GM20000 (cell line): ENCODE results near the gene UBE2E1.
"Not testable (repeated sequence)": the region's sequence is repeated elsewhere in the genome, so short reads cannot be mapped to it uniquely, and the experiment has no call there.

ENCODE experiments used
- DNase-seq: peaks from one replicate; pipeline ENCODE4 v3.0.0; 2012; ENCODE audit warnings: low spot score
- CTCF ChIP-seq: IDR thresholded peaks from 2 replicates; pipeline ENCODE4 v1.5.1; 2012; ENCODE audit warnings: mild to moderate bottlenecking, control low read depth; ENCODE audit errors: extremely low read depth, missing control alignments

Gene UBE2E1

GRCh38 chr3:23837286-23837685, 31.5 kb downstream of the UBE2E1 start:
- DNase-seq, result no peak
- no peak for TF ChIP-seq CTCF

DNA sequence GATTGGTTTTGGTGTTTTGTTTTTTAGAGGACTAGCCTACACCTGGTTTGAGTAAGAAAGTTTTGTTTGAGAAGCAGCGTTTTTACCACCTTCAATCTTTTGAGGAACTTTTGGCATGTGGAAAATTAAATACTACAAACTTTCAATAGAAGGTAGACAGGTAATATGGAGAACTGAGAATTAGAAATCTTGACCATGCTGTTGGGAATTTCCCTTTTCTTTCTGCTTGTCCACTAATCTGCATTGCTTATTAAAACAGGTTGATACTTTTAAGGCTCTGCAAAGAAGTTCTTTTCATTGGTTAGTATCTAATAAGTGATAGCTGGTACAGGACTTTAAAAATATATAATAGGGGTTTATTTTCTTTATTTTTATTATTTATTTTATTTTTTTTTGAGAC, 31.9 kb downstream of the UBE2E1 start:
- TF ChIP-seq CTCF, result no peak
- no peak for DNase-seq

DNA sequence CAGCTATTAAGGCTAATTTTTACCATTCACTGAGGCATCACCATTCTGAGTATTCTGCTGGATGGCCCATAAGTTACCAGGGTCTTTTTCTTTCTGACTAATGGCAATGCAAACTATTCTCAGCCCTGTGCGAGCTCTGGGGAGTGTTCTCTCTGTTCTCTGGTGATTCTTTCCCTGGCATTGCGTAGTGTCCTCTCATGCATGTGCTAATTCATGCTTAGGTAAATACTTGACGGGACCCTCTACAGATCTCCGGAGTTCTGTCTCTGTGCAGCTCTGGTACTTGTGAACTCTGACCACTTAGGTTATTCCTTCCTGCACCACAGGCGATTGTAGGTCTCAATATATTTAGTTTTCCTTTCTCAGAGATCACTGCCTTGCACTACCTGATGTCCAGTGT, 34.8 kb downstream of the UBE2E1 start:
- DNase-seq, result no peak
- TF ChIP-seq CTCF, result no peak

GRCh38 chr3:23843869-23844268, 38.1 kb downstream of the UBE2E1 start:
- DNase-seq, result no peak
- no peak for TF ChIP-seq CTCF

GRCh38 chr3:23845326-23846216, 39.8 kb downstream of the UBE2E1 start:
- no peak for DNase-seq
- TF ChIP-seq CTCF, result no peak

DNA sequence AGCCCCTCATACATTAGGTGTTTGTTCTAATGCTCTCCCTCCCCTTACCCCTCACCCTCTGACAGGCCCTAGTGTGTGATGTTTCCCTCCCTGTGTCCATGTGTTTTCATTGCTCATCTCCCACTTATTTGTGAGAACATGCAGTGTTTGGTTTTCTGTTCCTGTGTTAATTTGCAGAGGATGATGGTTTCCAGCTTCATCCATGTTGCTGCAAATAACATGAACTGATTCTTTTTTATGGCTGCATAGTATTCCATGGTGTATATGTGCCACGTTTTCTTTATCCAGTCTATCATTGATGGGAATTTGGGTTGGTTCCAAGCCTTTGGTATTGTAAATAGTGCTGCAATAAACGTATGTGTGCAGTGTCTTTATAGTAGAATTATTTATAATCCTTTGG, 43.7 kb downstream of the UBE2E1 start:
- DNase-seq, result not testable (repeated sequence)

- no peak for TF ChIP-seq CTCF
- DNase-seq, result no peak
Observed at GRCh38 chr3:23856286-23856685, 50.5 kb downstream of the UBE2E1 start.
